ENCODE results near the gene MLX.

DNA sequence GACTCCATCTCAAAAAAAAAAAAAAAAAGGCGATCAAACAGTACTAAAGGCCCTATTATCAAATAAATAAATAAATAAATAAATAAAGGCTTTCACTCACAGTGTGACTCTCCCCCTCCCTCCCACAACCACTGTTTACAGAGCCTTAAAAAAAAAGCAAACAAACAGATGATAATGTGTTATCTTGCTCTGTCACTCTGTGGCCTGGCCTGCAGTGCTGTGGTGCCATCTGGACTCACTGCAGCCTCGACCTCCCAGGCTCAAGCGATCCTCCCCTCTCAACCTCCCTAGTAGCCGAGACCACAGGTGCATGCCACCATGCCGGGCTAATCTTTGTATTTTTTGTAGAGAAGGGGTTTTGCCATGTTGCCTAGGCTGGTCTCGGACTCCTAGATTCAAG lies 39.0 kb upstream of the MLX start:
- TF ChIP-seq, protein P1, sequence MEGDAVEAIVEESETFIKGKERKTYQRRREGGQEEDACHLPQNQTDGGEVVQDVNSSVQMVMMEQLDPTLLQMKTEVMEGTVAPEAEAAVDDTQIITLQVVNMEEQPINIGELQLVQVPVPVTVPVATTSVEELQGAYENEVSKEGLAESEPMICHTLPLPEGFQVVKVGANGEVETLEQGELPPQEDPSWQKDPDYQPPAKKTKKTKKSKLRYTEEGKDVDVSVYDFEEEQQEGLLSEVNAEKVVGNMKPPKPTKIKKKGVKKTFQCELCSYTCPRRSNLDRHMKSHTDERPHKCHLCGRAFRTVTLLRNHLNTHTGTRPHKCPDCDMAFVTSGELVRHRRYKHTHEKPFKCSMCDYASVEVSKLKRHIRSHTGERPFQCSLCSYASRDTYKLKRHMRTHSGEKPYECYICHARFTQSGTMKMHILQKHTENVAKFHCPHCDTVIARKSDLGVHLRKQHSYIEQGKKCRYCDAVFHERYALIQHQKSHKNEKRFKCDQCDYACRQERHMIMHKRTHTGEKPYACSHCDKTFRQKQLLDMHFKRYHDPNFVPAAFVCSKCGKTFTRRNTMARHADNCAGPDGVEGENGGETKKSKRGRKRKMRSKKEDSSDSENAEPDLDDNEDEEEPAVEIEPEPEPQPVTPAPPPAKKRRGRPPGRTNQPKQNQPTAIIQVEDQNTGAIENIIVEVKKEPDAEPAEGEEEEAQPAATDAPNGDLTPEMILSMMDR (IDR thresholded peaks at IDR 0.05; ENCODE audit: control extremely low read depth in 1 of 3, insufficient read depth in 1 of 3, low read depth in 1 of 3, low read length in 3 of 3), result no peak
- TF ChIP-seq JUND (IDR thresholded peaks at IDR 0.05; ENCODE audit: low read length) (no peak), POLR2A (IDR thresholded peaks at IDR 0.05; ENCODE audit: control extremely low read depth in 1 of 2, low read depth in 2 of 2, low read length in 2 of 2) (no peak), GABPA (IDR thresholded peaks at IDR 0.05; ENCODE audit: borderline replicate concordance, insufficient read depth, low read length) (no peak)
